Measurements from ENCODE around the gene NFIX. TPM values are rescaled to one million over a fixed set of nuclear protein-coding genes. Genes with fewer than 3 reads are reported as not detected.

The NFIX gene
- total RNA-seq, 1 experiment from 2014 or later: 69.7 TPM

DNA sequence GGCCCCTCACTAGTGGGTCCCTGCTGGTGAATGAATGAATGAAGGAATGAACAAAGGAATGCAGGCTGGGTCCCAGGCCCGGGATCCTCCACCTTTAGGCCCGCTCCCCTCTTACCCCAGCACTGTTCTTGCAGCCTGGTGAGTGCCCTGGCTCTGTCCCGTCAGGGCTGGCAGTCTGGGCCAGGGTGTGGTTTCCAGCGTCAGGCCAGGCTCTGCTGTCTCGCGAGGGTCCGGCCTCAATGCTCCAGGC lies 107.1 kb downstream of the NFIX start:
- Histone ChIP-seq H3K36me3 (ENCODE audit: insufficient read depth, low read length, poor library complexity, severe bottlenecking) (peaks cover 2% of the 10 kb centered on the region), H3K27me3 (replicated peaks; ENCODE audit: insufficient read depth, low read depth, low read length, poor library complexity) (no peaks in the 10 kb centered on the region), H3K4me3 (ENCODE audit: low read depth, low read length, poor library complexity, severe bottlenecking) (no peak overlapping the region), H3K27ac (ENCODE audit: low read depth, low read length, poor library complexity, severe bottlenecking) (no peak overlapping the region), H3K4me1 (ENCODE audit: insufficient read depth, low read length, poor library complexity, severe bottlenecking) (peaks cover 4% of the 10 kb centered on the region), H3K9me3 (ENCODE audit: low read depth, low read length, poor library complexity, severe bottlenecking) (no peaks in the 10 kb centered on the region)
- intact Hi-C loops (cut with micrococcal nuclease; ENCODE audit: unreplicated experiment): no loop called here
- no peak for DNase-seq (ENCODE audit: low spot score)
- BruUV-seq (replicated peaks): no TSS peak
- CTCF ChIA-PET: no interaction called here
- POLR2A ChIA-PET (ENCODE audit: low non-redundant PET): no interaction called here
- TF ChIP-seq, protein P1, sequence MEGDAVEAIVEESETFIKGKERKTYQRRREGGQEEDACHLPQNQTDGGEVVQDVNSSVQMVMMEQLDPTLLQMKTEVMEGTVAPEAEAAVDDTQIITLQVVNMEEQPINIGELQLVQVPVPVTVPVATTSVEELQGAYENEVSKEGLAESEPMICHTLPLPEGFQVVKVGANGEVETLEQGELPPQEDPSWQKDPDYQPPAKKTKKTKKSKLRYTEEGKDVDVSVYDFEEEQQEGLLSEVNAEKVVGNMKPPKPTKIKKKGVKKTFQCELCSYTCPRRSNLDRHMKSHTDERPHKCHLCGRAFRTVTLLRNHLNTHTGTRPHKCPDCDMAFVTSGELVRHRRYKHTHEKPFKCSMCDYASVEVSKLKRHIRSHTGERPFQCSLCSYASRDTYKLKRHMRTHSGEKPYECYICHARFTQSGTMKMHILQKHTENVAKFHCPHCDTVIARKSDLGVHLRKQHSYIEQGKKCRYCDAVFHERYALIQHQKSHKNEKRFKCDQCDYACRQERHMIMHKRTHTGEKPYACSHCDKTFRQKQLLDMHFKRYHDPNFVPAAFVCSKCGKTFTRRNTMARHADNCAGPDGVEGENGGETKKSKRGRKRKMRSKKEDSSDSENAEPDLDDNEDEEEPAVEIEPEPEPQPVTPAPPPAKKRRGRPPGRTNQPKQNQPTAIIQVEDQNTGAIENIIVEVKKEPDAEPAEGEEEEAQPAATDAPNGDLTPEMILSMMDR (conservative IDR thresholded peaks at IDR 0.05; ENCODE audit: low read depth, low read length): no peak
- TF ChIP-seq EZH2 (IDR thresholded peaks at IDR 0.05; ENCODE audit: borderline replicate concordance, low read depth, low read length, poor library complexity, severe bottlenecking): no peak

GRCh38 chr19:13102666-13103580 lies 107.6 kb downstream of the NFIX start, which contains the start of gene LYL1:
Gene LYL1, minus strand, starts transcription at chr19:13102858. Its CDS starts 1,687 bp downstream, at chr19:13101171.
- ChIA-PET CTCF (no interaction called here), POLR2A (ENCODE audit: low non-redundant PET) (no interaction called here)
- no peaks in the 10 kb centered on the region for H3K9me3 ChIP-seq (ENCODE audit: low read depth, low read length, poor library complexity, severe bottlenecking)
- peaks cover 4% of the 10 kb centered on the region for H3K4me1 ChIP-seq (ENCODE audit: insufficient read depth, low read length, poor library complexity, severe bottlenecking)
- H3K4me3 ChIP-seq (ENCODE audit: low read depth, low read length, poor library complexity, severe bottlenecking): no peak within 1 kb of the TSS
- H3K27me3 ChIP-seq (replicated peaks; ENCODE audit: insufficient read depth, low read depth, low read length, poor library complexity): no peaks in the 10 kb centered on the region
- H3K27ac ChIP-seq (ENCODE audit: low read depth, low read length, poor library complexity, severe bottlenecking): no peak within 1 kb of the TSS
- no peak for DNase-seq (ENCODE audit: low spot score)
- peaks cover 5% of the 10 kb centered on the region for H3K36me3 ChIP-seq (ENCODE audit: insufficient read depth, low read length, poor library complexity, severe bottlenecking)
- no TSS peak for BruUV-seq (replicated peaks)
- intact Hi-C loops (cut with micrococcal nuclease; ENCODE audit: unreplicated experiment): no loop called here
- TF ChIP-seq EZH2 (IDR thresholded peaks at IDR 0.05; ENCODE audit: borderline replicate concordance, low read depth, low read length, poor library complexity, severe bottlenecking): no peak
- TF ChIP-seq, protein P1 (conservative IDR thresholded peaks at IDR 0.05; ENCODE audit: low read depth, low read length): no peak

- Histone ChIP-seq H3K27ac (ENCODE audit: low read depth, low read length, poor library complexity, severe bottlenecking) (no peak overlapping the region), H3K27me3 (replicated peaks; ENCODE audit: insufficient read depth, low read depth, low read length, poor library complexity) (no peaks in the 10 kb centered on the region), H3K4me1 (ENCODE audit: insufficient read depth, low read length, poor library complexity, severe bottlenecking) (no peaks in the 10 kb centered on the region), H3K36me3 (ENCODE audit: insufficient read depth, low read length, poor library complexity, severe bottlenecking) (peaks cover 6% of the 10 kb centered on the region), H3K4me3 (ENCODE audit: low read depth, low read length, poor library complexity, severe bottlenecking) (no peak overlapping the region), H3K9me3 (ENCODE audit: low read depth, low read length, poor library complexity, severe bottlenecking) (no peaks in the 10 kb centered on the region)
- DNase-seq (ENCODE audit: low spot score): no peak
- no TSS peak for BruUV-seq (replicated peaks)
- TF ChIP-seq, protein P1 (conservative IDR thresholded peaks at IDR 0.05; ENCODE audit: low read depth, low read length): no peak
- TF ChIP-seq EZH2 (IDR thresholded peaks at IDR 0.05; ENCODE audit: borderline replicate concordance, low read depth, low read length, poor library complexity, severe bottlenecking): no peak
- intact Hi-C loops (cut with micrococcal nuclease; ENCODE audit: unreplicated experiment): no loop called here
- ChIA-PET CTCF (interaction anchor here (1.0 to 1.7 kb wide), 3 partner anchors 9 to 147 kb away, joined by 3 to 5 read pairs (median 4); no protein-coding TSS in a partner anchor), POLR2A (ENCODE audit: low non-redundant PET) (no interaction called here)
These were observed 108.5 kb downstream of the NFIX start for GRCh38 chr19:13103581-13104359.

Measured in A673 (cell line).